Sigmoid colon (tissue), 3 donors: ENCODE results near the gene RHO.

ENCODE experiments used
- POLR2A ChIP-seq, 2 donors: fragments of 450-650 bp; IDR thresholded peaks; one replicate each; pipeline ENCODE4 v1.6.1; 2016; ENCODE audit warnings: antibody characterized with exemption in 2 of 2, mild to moderate bottlenecking in 2 of 2, moderate library complexity in 2 of 2
- TF ChIP-seq, protein P1 (sequence below), 4 experiments: fragments of 450-650 bp in 3 of 4; fragments of 200-600 bp in 1 of 4; IDR thresholded peaks; one replicate each; pipeline ENCODE4 v1.5.1; 2016 to 2019; ENCODE audit warnings: antibody characterized with exemption in 4 of 4, mild to moderate bottlenecking in 3 of 4, moderate library complexity in 2 of 4

DNA sequence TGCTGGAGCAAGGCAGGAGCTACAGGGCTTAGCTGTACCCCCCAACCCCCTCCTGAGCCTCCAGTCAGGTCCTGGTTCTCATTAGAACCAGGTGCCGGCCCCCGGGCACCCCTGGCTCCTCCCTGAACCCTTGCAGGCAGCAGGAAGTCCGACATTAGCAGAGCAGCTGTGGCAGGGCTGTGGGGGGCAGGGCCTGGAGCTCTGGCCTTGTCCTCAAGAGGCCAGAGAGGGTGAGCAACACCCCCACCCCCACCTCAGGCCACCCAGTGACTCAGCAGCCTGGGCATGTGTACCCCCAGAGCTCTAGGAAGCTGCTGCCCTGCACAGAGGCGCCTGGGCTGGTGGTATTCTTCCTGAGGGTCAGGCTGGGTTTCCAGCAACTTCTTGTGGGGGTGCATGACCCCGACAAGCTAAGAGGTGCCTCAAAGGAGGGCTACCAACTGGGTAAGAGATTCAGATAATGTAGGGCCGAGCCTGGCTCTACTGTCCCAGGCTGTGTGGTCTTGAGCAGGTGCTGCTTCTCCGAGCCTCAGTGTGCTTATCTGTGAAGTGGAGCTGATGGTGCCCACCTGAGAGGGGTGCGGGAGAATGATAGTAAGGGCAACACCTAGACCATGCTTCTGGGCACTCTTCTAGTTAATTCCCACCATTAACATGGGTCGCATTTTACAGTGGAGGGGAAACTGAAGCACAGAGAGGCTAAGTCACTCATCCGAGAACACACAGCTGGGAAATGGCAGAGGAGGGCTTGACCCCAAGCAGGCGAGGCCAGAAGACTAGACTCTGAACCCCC lies 30.5 kb downstream of the RHO start:
- no peak for TF ChIP-seq POLR2A (IDR thresholded peaks at IDR 0.05)
- TF ChIP-seq, protein P1, sequence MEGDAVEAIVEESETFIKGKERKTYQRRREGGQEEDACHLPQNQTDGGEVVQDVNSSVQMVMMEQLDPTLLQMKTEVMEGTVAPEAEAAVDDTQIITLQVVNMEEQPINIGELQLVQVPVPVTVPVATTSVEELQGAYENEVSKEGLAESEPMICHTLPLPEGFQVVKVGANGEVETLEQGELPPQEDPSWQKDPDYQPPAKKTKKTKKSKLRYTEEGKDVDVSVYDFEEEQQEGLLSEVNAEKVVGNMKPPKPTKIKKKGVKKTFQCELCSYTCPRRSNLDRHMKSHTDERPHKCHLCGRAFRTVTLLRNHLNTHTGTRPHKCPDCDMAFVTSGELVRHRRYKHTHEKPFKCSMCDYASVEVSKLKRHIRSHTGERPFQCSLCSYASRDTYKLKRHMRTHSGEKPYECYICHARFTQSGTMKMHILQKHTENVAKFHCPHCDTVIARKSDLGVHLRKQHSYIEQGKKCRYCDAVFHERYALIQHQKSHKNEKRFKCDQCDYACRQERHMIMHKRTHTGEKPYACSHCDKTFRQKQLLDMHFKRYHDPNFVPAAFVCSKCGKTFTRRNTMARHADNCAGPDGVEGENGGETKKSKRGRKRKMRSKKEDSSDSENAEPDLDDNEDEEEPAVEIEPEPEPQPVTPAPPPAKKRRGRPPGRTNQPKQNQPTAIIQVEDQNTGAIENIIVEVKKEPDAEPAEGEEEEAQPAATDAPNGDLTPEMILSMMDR (IDR thresholded peaks at IDR 0.05) = no peak
